Body of pancreas (tissue), 4 donors: Measurements from ENCODE around the gene MCAM.

ENCODE experiments used
- CTCF ChIP-seq, 7 experiments: fragments of 450-650 bp in 4 of 7; fragments of 200-600 bp in 3 of 7; sonication (generic) in 3 of 7; IDR thresholded peaks; one replicate each; pipeline ENCODE4 v1.5.1; 2016 to 2019; ENCODE audit warnings: antibody characterized with exemption in 7 of 7
- POLR2A ChIP-seq, 3 donors: fragments of 450-650 bp; IDR thresholded peaks; one replicate each; pipeline ENCODE4 v1.6.1; 2016; ENCODE audit warnings: antibody characterized with exemption in 3 of 3, mild to moderate bottlenecking in 2 of 3

- TF ChIP-seq CTCF (IDR thresholded peaks at IDR 0.05) (no peak), POLR2A (IDR thresholded peaks at IDR 0.05) (no peak)
Measured at GRCh38 chr11:119290894-119291497, 25.9 kb downstream of the MCAM start.
